ENCODE data around the gene NBPF3. TPM values are rescaled to one million over a fixed set of nuclear protein-coding genes. Genes with fewer than 3 reads are reported as not detected.
"Not testable (repeated sequence)": the region's sequence is repeated elsewhere in the genome, so short reads cannot be mapped to it uniquely, and the experiment has no call there.

Gene NBPF3
- total RNA-seq, 4 donors from 2014 or later, result 4.4 to 24.8 (median 10.2) TPM

DNA sequence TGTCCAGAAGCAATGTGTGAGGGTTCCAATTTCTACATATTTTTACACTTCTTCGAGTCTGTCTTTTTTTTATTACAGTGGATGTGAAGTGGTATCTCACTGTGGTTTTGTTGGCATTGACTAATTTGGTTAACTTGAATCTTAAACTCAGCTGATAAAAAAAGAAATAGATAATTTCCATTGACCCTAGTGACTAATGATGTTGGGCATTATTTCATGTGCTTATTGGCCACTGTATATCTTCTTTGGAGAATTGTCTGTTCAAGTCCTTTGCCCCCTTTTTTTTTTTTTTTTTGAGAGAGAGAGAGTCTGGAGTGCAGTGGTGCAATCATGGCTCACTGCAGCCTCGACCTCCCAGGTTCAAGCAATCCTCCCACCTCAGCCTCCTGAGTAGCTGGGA lies 33.3 kb upstream of the NBPF3 start:
- H3K27me3 ChIP-seq, result no peaks in the 10 kb centered on the region
- no peak overlapping the region for H3K4me3 ChIP-seq
- DNase-seq, result no peak
- no peaks in the 10 kb centered on the region for H3K4me1 ChIP-seq
- no peaks in the 10 kb centered on the region for H3K9me3 ChIP-seq
- no peak for TF ChIP-seq POLR2A (IDR thresholded peaks at IDR 0.05)
- TF ChIP-seq, protein P1, sequence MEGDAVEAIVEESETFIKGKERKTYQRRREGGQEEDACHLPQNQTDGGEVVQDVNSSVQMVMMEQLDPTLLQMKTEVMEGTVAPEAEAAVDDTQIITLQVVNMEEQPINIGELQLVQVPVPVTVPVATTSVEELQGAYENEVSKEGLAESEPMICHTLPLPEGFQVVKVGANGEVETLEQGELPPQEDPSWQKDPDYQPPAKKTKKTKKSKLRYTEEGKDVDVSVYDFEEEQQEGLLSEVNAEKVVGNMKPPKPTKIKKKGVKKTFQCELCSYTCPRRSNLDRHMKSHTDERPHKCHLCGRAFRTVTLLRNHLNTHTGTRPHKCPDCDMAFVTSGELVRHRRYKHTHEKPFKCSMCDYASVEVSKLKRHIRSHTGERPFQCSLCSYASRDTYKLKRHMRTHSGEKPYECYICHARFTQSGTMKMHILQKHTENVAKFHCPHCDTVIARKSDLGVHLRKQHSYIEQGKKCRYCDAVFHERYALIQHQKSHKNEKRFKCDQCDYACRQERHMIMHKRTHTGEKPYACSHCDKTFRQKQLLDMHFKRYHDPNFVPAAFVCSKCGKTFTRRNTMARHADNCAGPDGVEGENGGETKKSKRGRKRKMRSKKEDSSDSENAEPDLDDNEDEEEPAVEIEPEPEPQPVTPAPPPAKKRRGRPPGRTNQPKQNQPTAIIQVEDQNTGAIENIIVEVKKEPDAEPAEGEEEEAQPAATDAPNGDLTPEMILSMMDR (IDR thresholded peaks at IDR 0.05), result no peak
- no peaks in the 10 kb centered on the region for H3K36me3 ChIP-seq
- no peak overlapping the region for H3K27ac ChIP-seq

DNA sequence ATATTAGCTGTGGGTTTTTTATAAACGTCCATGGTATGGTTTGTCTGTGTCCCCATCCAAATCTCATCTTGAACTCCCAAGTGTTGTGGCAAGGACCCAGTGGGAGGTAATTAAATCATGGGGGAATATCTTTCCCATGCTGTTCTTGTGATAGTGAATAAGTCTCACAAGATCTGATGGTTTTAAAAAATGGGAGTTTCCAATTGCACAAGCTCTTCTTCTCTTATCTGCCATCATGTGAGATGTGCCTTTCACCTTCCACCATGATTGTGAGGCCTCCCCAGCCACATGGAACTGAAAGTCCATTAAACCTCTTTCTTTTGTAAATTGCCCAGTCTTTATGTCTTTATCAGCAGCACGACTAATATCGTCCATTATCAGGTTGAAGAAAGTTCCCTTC lies 30.0 kb upstream of the NBPF3 start:
- not testable (repeated sequence) for H3K4me3 ChIP-seq, H3K27ac ChIP-seq, DNase-seq, H3K27me3 ChIP-seq, H3K4me1 ChIP-seq, H3K36me3 ChIP-seq, H3K9me3 ChIP-seq

DNA sequence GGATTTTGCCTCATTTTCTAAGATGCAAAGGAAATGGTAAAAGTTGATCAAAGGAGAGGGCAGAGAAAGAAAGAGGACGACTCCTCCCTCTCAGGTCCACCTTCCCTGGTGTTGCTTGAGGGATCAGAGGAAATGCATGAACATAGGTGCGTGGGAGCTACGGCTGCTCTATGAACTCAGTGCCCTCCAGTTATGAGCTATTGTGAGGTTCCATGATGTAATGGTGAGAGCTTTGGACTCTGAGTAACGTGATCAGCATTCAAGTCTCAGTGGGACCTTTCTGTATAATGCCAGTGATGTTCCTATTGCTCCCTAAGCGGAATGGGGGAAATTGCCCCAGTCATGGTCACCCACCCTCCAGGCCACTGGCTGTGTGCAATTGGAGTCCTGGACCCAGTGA lies 25.9 kb upstream of the NBPF3 start:
- H3K4me3 ChIP-seq, result no peak overlapping the region
- TF ChIP-seq POLR2A (IDR thresholded peaks at IDR 0.05), result no peak
- TF ChIP-seq, protein P1 (IDR thresholded peaks at IDR 0.05), result no peak
- H3K4me1 ChIP-seq, result no peaks in the 10 kb centered on the region
- H3K9me3 ChIP-seq, result no peaks in the 10 kb centered on the region
- H3K27ac ChIP-seq, result no peak overlapping the region
- H3K27me3 ChIP-seq, result no peaks in the 10 kb centered on the region
- DNase-seq, result no peak
- no peaks in the 10 kb centered on the region for H3K36me3 ChIP-seq

DNA sequence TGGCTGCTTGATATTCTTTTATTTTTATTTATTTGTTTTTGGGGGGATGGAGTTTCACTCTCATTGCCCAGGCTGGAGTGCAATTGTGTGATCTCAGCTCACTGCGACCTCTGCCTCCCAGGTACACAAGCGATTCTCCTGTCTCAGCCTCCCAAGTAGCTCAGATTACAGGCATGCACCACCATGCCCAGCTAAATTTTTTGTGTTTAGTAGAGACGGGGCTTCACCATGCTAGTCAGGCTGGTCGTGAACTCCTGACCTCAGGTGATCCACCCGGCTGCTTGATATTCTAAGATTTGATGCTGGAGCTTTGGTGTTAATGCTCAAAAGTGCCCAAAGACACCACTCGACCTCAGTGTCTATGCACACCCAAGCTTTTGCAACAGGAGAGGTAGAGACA lies 19.6 kb upstream of the NBPF3 start:
- not testable (repeated sequence) for H3K4me3 ChIP-seq, H3K27ac ChIP-seq, H3K27me3 ChIP-seq, H3K9me3 ChIP-seq, DNase-seq, H3K36me3 ChIP-seq, H3K4me1 ChIP-seq

DNA sequence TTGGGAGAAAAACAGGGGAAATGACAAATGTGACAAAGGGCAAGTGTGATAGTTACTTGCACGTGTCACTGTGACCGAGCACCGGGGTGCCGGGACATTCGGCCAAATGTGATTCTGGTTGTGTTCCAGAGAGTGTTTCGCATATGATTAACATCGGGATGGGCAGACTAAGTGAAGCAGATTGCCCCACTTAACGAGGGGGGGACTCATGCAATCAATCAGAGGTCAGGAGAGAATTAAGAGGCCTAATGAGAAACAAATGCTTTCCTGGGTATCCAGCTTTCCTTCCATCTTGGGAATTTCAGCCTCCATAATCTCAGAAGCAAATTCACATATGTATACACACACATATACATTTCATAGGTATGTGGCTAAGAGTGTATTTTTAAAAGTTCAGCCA lies 18.6 kb upstream of the NBPF3 start:
- not testable (repeated sequence) for H3K27me3 ChIP-seq, H3K4me1 ChIP-seq, H3K27ac ChIP-seq, DNase-seq, H3K9me3 ChIP-seq, H3K4me3 ChIP-seq, H3K36me3 ChIP-seq

DNA sequence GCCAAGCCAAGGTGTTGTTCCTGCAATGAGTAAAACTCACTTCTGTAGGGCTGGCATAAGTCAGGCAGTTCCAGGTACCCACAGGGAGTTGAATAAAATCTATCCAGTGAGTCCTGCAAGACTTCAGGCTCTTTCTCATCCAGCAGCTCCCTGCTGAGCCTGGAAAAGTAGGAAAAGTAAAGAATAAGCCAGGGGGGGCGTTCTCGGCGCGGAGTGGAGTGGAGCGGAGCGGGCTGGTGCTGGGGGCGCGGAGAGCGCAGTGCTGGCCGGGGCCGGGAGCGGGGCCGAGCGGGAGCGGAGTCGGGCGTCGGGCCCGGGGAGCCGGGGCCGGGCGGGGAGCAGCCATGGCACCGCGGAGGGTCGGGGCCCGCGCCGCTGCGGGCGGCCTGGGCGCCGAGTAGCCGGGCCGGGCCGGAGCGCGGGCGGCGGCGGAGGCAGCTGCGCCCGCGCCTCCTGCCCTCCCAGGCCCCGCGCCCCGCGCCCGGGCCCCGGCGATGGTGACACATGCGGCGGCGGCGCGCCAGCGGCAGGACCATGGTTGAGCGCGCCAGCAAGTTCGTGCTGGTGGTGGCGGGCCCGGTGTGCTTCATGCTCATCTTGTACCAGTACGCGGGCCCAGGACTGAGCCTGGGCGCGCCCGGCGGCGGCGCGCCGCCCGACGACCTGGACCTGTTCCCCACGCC lies 12.0 kb upstream of the NBPF3 start:
- DNase-seq, H3K36me3 ChIP-seq, H3K9me3 ChIP-seq, H3K4me1 ChIP-seq, H3K27ac ChIP-seq, H3K4me3 ChIP-seq, H3K27me3 ChIP-seq: not testable (repeated sequence)

DNA sequence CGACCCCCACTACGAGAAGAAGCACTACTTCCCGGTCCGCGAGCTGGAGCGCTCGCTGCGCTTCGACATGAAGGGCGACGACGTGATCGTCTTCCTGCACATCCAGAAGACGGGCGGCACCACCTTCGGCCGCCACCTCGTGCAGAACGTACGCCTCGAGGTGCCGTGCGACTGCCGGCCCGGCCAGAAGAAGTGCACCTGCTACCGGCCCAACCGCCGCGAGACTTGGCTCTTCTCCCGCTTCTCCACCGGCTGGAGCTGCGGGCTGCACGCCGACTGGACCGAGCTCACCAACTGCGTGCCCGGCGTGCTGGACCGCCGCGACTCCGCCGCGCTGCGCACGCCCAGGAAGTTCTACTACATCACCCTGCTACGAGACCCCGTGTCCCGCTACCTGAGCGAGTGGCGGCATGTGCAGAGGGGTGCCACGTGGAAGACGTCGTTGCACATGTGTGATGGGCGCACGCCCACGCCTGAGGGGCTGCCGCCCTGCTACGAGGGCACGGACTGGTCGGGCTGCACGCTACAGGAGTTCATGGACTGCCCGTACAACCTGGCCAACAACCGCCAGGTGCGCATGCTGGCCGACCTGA lies 11.4 kb upstream of the NBPF3 start:
- H3K9me3 ChIP-seq, H3K36me3 ChIP-seq, DNase-seq, H3K27ac ChIP-seq, H3K4me3 ChIP-seq, H3K27me3 ChIP-seq, H3K4me1 ChIP-seq: not testable (repeated sequence)

DNA sequence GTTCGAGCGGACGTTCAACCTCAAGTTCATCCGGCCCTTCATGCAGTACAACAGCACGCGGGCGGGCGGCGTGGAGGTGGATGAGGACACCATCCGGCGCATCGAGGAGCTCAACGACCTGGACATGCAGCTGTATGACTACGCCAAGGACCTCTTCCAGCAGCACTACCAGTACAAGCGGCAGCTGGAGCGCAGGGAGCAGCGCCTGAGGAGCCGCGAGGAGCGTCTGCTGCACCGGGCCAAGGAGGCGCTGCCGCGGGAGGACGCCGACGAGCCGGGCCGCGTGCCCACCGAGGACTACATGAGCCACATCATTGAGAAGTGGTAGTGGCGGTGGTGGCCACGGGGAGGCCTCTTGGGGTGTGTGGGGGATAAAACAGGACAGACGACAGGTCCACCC lies 10.7 kb upstream of the NBPF3 start:
- not testable (repeated sequence) for H3K9me3 ChIP-seq, H3K4me3 ChIP-seq, DNase-seq, H3K27me3 ChIP-seq, H3K4me1 ChIP-seq, H3K36me3 ChIP-seq, H3K27ac ChIP-seq

DNA sequence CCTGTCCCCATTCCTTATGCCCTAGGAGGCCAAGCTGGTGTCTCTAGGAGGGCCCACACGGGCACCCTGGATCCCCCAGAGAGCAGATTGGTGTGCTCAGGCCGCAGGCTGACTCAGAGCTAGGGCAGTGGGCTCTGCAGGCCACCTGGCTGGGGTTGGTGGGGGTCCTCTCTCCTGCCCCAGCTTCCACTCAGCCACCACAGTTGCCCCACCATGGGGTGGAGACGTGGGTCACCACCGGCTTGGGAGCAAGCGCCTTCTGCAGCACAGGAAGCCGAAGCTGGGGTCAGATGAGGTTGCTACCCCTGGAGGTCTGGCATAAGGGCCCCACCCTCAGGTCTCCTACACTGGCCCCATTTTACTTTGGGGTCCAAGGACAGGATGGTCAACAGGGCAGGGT lies 9.1 kb upstream of the NBPF3 start:
- not testable (repeated sequence) for H3K4me3 ChIP-seq, H3K36me3 ChIP-seq, H3K27me3 ChIP-seq, H3K27ac ChIP-seq, DNase-seq, H3K9me3 ChIP-seq, H3K4me1 ChIP-seq
